DND-41 (cell line): ENCODE data around the gene USP46.

Experiments used
- CTCF ChIP-seq: IDR thresholded peaks from 2 replicates; pipeline ENCODE4 v1.5.1; 2012; ENCODE audit warnings: borderline replicate concordance, low read length, moderate library complexity, mild to moderate bottlenecking; ENCODE audit not compliant: poor library complexity, severe bottlenecking; ENCODE audit errors: extremely low read depth
- EZH2 ChIP-seq: IDR thresholded peaks from 3 replicates; pipeline ENCODE4 v1.6.1; 2012; ENCODE audit warnings: borderline replicate concordance, low read depth, mild to moderate bottlenecking, moderate library complexity, low read length, inconsistent platforms; ENCODE audit not compliant: severe bottlenecking

GRCh38 chr4:52595001-52595400, 64.1 kb downstream of the USP46 start:
- no peak for TF ChIP-seq EZH2
- TF ChIP-seq CTCF: no peak
